Fibroblast of lung (primary cell): Measurements from ENCODE around the gene IFT122. TPM values are rescaled to one million over a fixed set of nuclear protein-coding genes. Genes with fewer than 3 reads are reported as not detected.

Experiments used
- DNase-seq, 2 donors: peaks; one replicate each; pipeline versions ENCODE4 v3.0.0 to v3.0.0-alpha.2; 2010; ENCODE audit warnings: low read depth in 2 of 2
- H2AFZ ChIP-seq: 2 replicates; pipeline ENCODE4 v1.5.1; 2012; ENCODE audit warnings: low read length, control low read depth, inconsistent platforms
- H3K27ac ChIP-seq: 2 replicates; pipeline ENCODE4 v1.5.1; 2011; ENCODE audit warnings: low read length, control low read depth; ENCODE audit not compliant: insufficient read depth
- H3K27me3 ChIP-seq: 2 replicates; pipeline ENCODE4 v1.5.1; 2011; ENCODE audit warnings: mild to moderate bottlenecking, low read length; ENCODE audit not compliant: control insufficient read depth, insufficient read depth
- H3K36me3 ChIP-seq: 2 replicates; pipeline ENCODE4 v1.5.1; 2011; ENCODE audit warnings: low read length; ENCODE audit not compliant: control insufficient read depth, insufficient read depth
- H3K4me1 ChIP-seq: 2 replicates; pipeline ENCODE4 v1.5.1; 2011; ENCODE audit warnings: low read length; ENCODE audit not compliant: control insufficient read depth, insufficient read depth; ENCODE audit errors: extremely low read depth
- H3K4me2 ChIP-seq: 2 replicates; pipeline ENCODE4 v1.5.1; 2011; ENCODE audit warnings: low read length, control low read depth; ENCODE audit not compliant: insufficient read depth; ENCODE audit errors: extremely low read depth
- H3K4me3 ChIP-seq, 4 experiments: fragments of 200-600 bp in 1 of 4; sonication (generic) in 1 of 4; replicated peaks in 1 of 4; 2 replicates each; pipeline ENCODE4 v1.5.1; 2011 to 2016; ENCODE audit warnings: low read length in 4 of 4, low read depth in 3 of 4, mild to moderate bottlenecking in 3 of 4, control low read depth in 2 of 4, inconsistent platforms in 1 of 4, mixed read lengths in 1 of 4; ENCODE audit not compliant: insufficient read depth in 1 of 4; ENCODE audit errors: control extremely low read depth in 1 of 4
- H3K79me2 ChIP-seq: 2 replicates; pipeline ENCODE4 v1.5.1; 2012; ENCODE audit warnings: mild to moderate bottlenecking, low read length, inconsistent platforms; ENCODE audit not compliant: control insufficient read depth, insufficient read depth
- H3K9ac ChIP-seq: 2 replicates; pipeline ENCODE4 v1.5.1; 2011; ENCODE audit warnings: mild to moderate bottlenecking, low read length, control low read depth; ENCODE audit not compliant: insufficient read depth
- H3K9me3 ChIP-seq: 2 replicates; pipeline ENCODE4 v1.5.1; 2012; ENCODE audit warnings: low read depth, low read length; ENCODE audit not compliant: control insufficient read depth, insufficient read depth
- H4K20me1 ChIP-seq: 2 replicates; pipeline ENCODE4 v1.5.1; 2011; ENCODE audit warnings: low read length; ENCODE audit not compliant: control insufficient read depth, insufficient read depth; ENCODE audit errors: extremely low read depth
- CTCF ChIP-seq, 2 donors: IDR thresholded peaks in 1 of 2; conservative IDR thresholded peaks in 1 of 2; 1 replicate in 1 of 2; 2 replicates in 1 of 2; pipeline ENCODE4 v1.5.1; 2011 to 2012; ENCODE audit warnings: low read length in 2 of 2, control low read depth in 1 of 2, inconsistent platforms in 1 of 2, low read depth in 1 of 2, mild to moderate bottlenecking in 1 of 2
- EZH2 ChIP-seq: IDR thresholded peaks from 2 replicates; pipeline ENCODE4 v1.5.1; 2012; ENCODE audit warnings: low read length, control low read depth, mild to moderate bottlenecking; ENCODE audit errors: missing control alignments
- polyA plus RNA-seq, 2 donors: library from polyadenylated mRNA; depleted of rRNA in 1 of 2; stranded (reverse) in 1 of 2; unstranded in 1 of 2; fragments of >200 nt; gene quantifications; 2 replicates each; pipeline ENCODE4 v1.2.1, GENCODE V29; 2011 to 2012; ENCODE audit warnings: missing spikeins in 1 of 2
- total RNA-seq: library from RNA; depleted of rRNA; stranded (reverse); fragments of >200 nt; gene quantifications from 2 replicates; pipeline ENCODE4 v1.2.1, GENCODE V29; 2014

Gene IFT122
- total and polyA plus RNA-seq, 2 donors (not counting 1 experiment from before 2014, with no cell fraction given): 13.2 to 27.2 TPM

GRCh38 chr3:129529436-129530210 lies 89.6 kb downstream of the IFT122 start:
- Histone ChIP-seq H3K36me3 (no peaks in the 10 kb centered on the region), H3K4me3 (no peak overlapping the region), H3K9me3 (no peaks in the 10 kb centered on the region), H3K27ac (no peak overlapping the region), H3K79me2 (no peaks in the 10 kb centered on the region), H3K9ac (no peak overlapping the region), H3K4me1 (peaks cover 3% of the 10 kb centered on the region), H2AFZ (no peak overlapping the region), H4K20me1 (no peaks in the 10 kb centered on the region), H3K27me3 (no peaks in the 10 kb centered on the region), H3K4me2 (no peak overlapping the region)
- TF ChIP-seq EZH2 (no peak), CTCF (conservative IDR thresholded peaks at IDR 0.05 in 1 of 2, IDR thresholded peaks at IDR 0.05 in 1 of 2; ENCODE audit: low read depth in 1 of 2, low read length in 2 of 2) (no peak)
- no peak for DNase-seq

DNA sequence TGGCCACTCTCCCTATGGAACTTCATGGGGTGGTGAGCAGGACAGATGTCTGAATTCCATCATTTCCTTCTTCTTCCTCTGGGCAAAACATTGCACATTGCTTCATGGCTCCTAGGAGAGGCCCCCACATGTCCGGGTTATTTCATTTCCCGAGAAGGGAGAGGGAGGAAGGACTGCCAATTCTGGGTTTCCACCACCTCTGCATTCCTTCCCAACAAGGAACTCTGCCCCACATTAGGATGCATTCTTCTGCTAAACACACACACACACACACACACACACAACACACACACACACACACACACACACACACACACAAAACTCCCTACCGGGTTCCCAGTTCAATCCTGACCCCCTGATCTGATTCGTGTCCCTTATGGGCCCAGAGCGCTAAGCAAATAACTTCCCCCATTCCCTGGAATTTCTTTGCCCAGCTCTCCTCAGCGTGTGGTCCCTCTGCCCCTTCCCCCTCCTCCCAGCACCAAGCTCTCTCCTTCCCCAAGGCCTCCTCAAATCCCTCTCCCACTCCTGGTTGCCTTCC lies 90.3 kb downstream of the IFT122 start:
- no peak overlapping the region for H3K4me2 ChIP-seq
- H3K36me3 ChIP-seq: no peaks in the 10 kb centered on the region
- no peak overlapping the region for H3K9ac ChIP-seq
- no peak overlapping the region for H3K27ac ChIP-seq
- H2AFZ ChIP-seq: no peak overlapping the region
- no peaks in the 10 kb centered on the region for H3K79me2 ChIP-seq
- H3K4me3 ChIP-seq: no peak overlapping the region
- TF ChIP-seq CTCF (conservative IDR thresholded peaks at IDR 0.05 in 1 of 2, IDR thresholded peaks at IDR 0.05 in 1 of 2; ENCODE audit: low read depth in 1 of 2, low read length in 2 of 2): no peak
- no peak for TF ChIP-seq EZH2
- H3K27me3 ChIP-seq: no peaks in the 10 kb centered on the region
- no peaks in the 10 kb centered on the region for H3K9me3 ChIP-seq
- DNase-seq: peak; percentile 60 to 73
- no peaks in the 10 kb centered on the region for H4K20me1 ChIP-seq
- H3K4me1 ChIP-seq: peaks cover 3% of the 10 kb centered on the region

DNA sequence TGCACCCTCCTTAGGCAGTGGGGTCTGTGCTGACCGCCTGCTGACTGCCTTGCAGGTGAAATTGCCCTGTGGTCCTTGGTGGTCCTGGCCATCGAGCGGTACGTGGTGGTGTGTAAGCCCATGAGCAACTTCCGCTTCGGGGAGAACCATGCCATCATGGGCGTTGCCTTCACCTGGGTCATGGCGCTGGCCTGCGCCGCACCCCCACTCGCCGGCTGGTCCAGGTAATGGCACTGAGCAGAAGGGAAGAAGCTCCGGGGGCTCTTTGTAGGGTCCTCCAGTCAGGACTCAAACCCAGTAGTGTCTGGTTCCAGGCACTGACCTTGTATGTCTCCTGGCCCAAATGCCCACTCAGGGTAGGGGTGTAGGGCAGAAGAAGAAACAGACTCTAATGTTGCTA lies 90.8 kb downstream of the IFT122 start:
- H3K4me2 ChIP-seq: no peak overlapping the region
- no peaks in the 10 kb centered on the region for H3K79me2 ChIP-seq

More for the DNA sequence above, 90.8 kb downstream of the IFT122 start:
- Histone ChIP-seq H3K9ac (no peak overlapping the region), H2AFZ (no peak overlapping the region), H3K9me3 (no peaks in the 10 kb centered on the region), H3K36me3 (no peaks in the 10 kb centered on the region), H3K4me3 (no peak overlapping the region), H3K27me3 (no peaks in the 10 kb centered on the region), H3K4me1 (peaks cover 3% of the 10 kb centered on the region), H3K27ac (no peak overlapping the region), H4K20me1 (no peaks in the 10 kb centered on the region)
- DNase-seq: no peak
- no peak for TF ChIP-seq CTCF (conservative IDR thresholded peaks at IDR 0.05 in 1 of 2, IDR thresholded peaks at IDR 0.05 in 1 of 2; ENCODE audit: low read depth in 1 of 2, low read length in 2 of 2)
- no peak for TF ChIP-seq EZH2
